Chondrocyte (in vitro differentiated cells): ENCODE results near the gene LRRC27. TPM values are rescaled to one million over a fixed set of nuclear protein-coding genes. Genes with fewer than 3 reads are reported as not detected.

ENCODE experiments used
- DNase-seq: peaks from one replicate; pipeline ENCODE4 v3.0.0; 2021; ENCODE audit warnings: mixed read lengths, low spot score
- H3K27ac Mint-ChIP-seq: one replicate; pipeline ENCODE4 v1.8.0; 2021; ENCODE audit warnings: mild to moderate bottlenecking, moderate library complexity, mixed read lengths; ENCODE audit not compliant: unreplicated experiment
- H3K27me3 Mint-ChIP-seq: 2 replicates; pipeline ENCODE4 v1.8.0; 2021; ENCODE audit warnings: low read depth, mixed read lengths
- H3K36me3 Mint-ChIP-seq: 2 replicates; pipeline ENCODE4 v1.8.0; 2021; ENCODE audit warnings: low read depth, mixed read lengths
- H3K4me1 Mint-ChIP-seq: 2 replicates; pipeline ENCODE4 v1.8.0; 2021; ENCODE audit warnings: low read depth, mild to moderate bottlenecking, mixed read lengths
- H3K4me3 Mint-ChIP-seq: one replicate; pipeline ENCODE4 v1.8.0; 2021; ENCODE audit warnings: mild to moderate bottlenecking, moderate library complexity, mixed read lengths; ENCODE audit not compliant: unreplicated experiment
- H3K9me3 Mint-ChIP-seq: 2 replicates; pipeline ENCODE4 v1.8.0; 2021; ENCODE audit warnings: low read depth, mixed read lengths
- CTCF ChIP-seq: fragments of 200-600 bp; sonication (generic); IDR thresholded peaks from 2 replicates; pipeline ENCODE4 v1.5.0; 2021; ENCODE audit warnings: antibody characterized with exemption, mild to moderate bottlenecking, moderate library complexity
- total RNA-seq: library from RNA; stranded (reverse); gene quantifications from 3 replicates; pipeline ENCODE4 v1.2.1, GENCODE V29; 2021

LRRC27 gene
- total RNA-seq, 1 donor from 2014 or later, result 13.2 TPM

- DNase-seq, result no peak
- Mint-ChIP-seq H3K9me3 (no peaks in the 10 kb centered on the region), H3K4me3 (no peak overlapping the region), H3K27me3 (no peaks in the 10 kb centered on the region), H3K36me3 (peaks cover 7% of the 10 kb centered on the region), H3K27ac (no peak overlapping the region), H3K4me1 (peaks cover 18% of the 10 kb centered on the region)
- TF ChIP-seq CTCF, result no peak
These were observed 71.6 kb downstream of the LRRC27 start for GRCh38 chr10:132403511-132404168.

GRCh38 chr10:132404169-132404880, 72.3 kb downstream of the LRRC27 start:
- Mint-ChIP-seq H3K27ac (no peak overlapping the region), H3K27me3 (no peaks in the 10 kb centered on the region), H3K4me1 (peaks cover 18% of the 10 kb centered on the region), H3K9me3 (no peaks in the 10 kb centered on the region), H3K4me3 (no peak overlapping the region), H3K36me3 (peaks cover 7% of the 10 kb centered on the region)
- TF ChIP-seq CTCF, result no peak
- DNase-seq, result no peak

GRCh38 chr10:132404911-132405462, 73.0 kb downstream of the LRRC27 start:
- Mint-ChIP-seq H3K27ac (no peak overlapping the region), H3K36me3 (peaks cover 7% of the 10 kb centered on the region), H3K9me3 (no peaks in the 10 kb centered on the region), H3K27me3 (no peaks in the 10 kb centered on the region), H3K4me3 (no peak overlapping the region), H3K4me1 (peaks cover 17% of the 10 kb centered on the region)
- TF ChIP-seq CTCF, result no peak
- DNase-seq, result no peak

- Mint-ChIP-seq H3K27ac (no peak overlapping the region), H3K4me1 (peaks cover 18% of the 10 kb centered on the region), H3K9me3 (no peaks in the 10 kb centered on the region), H3K4me3 (no peak overlapping the region), H3K27me3 (no peaks in the 10 kb centered on the region), H3K36me3 (peaks cover 7% of the 10 kb centered on the region)
- TF ChIP-seq CTCF, result no peak
- no peak for DNase-seq
These were observed 73.5 kb downstream of the LRRC27 start for GRCh38 chr10:132405463-132405991.

- no peak overlapping the region for H3K4me3 Mint-ChIP-seq
- H3K36me3 Mint-ChIP-seq, result peaks cover 7% of the 10 kb centered on the region
- H3K4me1 Mint-ChIP-seq, result peaks cover 17% of the 10 kb centered on the region
- no peaks in the 10 kb centered on the region for H3K9me3 Mint-ChIP-seq
- no peak overlapping the region for H3K27ac Mint-ChIP-seq
- DNase-seq, result no peak
- no peak for TF ChIP-seq CTCF
- H3K27me3 Mint-ChIP-seq, result no peaks in the 10 kb centered on the region
These were observed 74.2 kb downstream of the LRRC27 start for GRCh38 chr10:132406181-132406580.
